Stomach (tissue), 4 donors: ENCODE data around the gene KRT34.
"Not testable (repeated sequence)": the region's sequence is repeated elsewhere in the genome, so short reads cannot be mapped to it uniquely, and the experiment has no call there.

ENCODE experiments used
- CTCF ChIP-seq, 7 experiments: fragments of 450-650 bp in 4 of 7; fragments of 200-600 bp in 3 of 7; sonication (generic) in 3 of 7; IDR thresholded peaks; one replicate each; pipeline ENCODE4 v1.5.1; 2016 to 2019; ENCODE audit warnings: antibody characterized with exemption in 7 of 7, control low read depth in 2 of 7, mild to moderate bottlenecking in 1 of 7
- EP300 ChIP-seq: sonication (generic); formaldehyde crosslinking; IDR thresholded peaks from one replicate; pipeline ENCODE4 v1.6.1; 2017; ENCODE audit warnings: antibody characterized with exemption
- POLR2A ChIP-seq, 4 donors: fragments of 450-650 bp; IDR thresholded peaks; one replicate each; pipeline ENCODE4 v1.6.1; 2016; ENCODE audit warnings: antibody characterized with exemption in 4 of 4, control low read depth in 2 of 4, mild to moderate bottlenecking in 1 of 4, moderate library complexity in 1 of 4
- POLR2AphosphoS5 ChIP-seq, 3 donors: sonication (generic); formaldehyde crosslinking; IDR thresholded peaks; one replicate each; pipeline ENCODE4 v1.6.1; 2016; ENCODE audit warnings: antibody characterized with exemption in 3 of 3

- not testable (repeated sequence) for TF ChIP-seq CTCF (IDR thresholded peaks at IDR 0.05); POLR2A (IDR thresholded peaks at IDR 0.05); EP300; POLR2AphosphoS5 (IDR thresholded peaks at IDR 0.05)
These were observed 35.7 kb downstream of the KRT34 start for GRCh38 chr17:41346421-41346820.
